Gastroesophageal sphincter (tissue), 4 donors: Measurements from ENCODE around the gene ANKRD36. TPM values are rescaled to one million over a fixed set of nuclear protein-coding genes. Genes with fewer than 3 reads are reported as not detected.
"Not testable (repeated sequence)": the region's sequence is repeated elsewhere in the genome, so short reads cannot be mapped to it uniquely, and the experiment has no call there.

Experiments
- ATAC-seq: fragments of 150-250 bp; one replicate; pipeline ENCODE4 v1.9.1; 2016; ENCODE audit warnings: mild to moderate bottlenecking, moderate library complexity
- H3K27ac ChIP-seq, 4 donors: fragments of 200-600 bp; sonication (generic) in 3 of 4; 1 replicate in 3 of 4; 2 replicates in 1 of 4; pipeline ENCODE4 v1.5.1; 2016 to 2019
- H3K27me3 ChIP-seq: fragments of 200-600 bp; sonication (generic); one replicate; pipeline ENCODE4 v1.5.1; 2019
- H3K36me3 ChIP-seq, 2 donors: fragments of 200-600 bp; sonication (generic); one replicate each; pipeline ENCODE4 v1.5.1; 2019; ENCODE audit warnings: control low read depth in 1 of 2
- H3K4me1 ChIP-seq, 3 donors: fragments of 200-600 bp; sonication (generic); 1 replicate in 2 of 3; 2 replicates in 1 of 3; pipeline ENCODE4 v1.5.1; 2016 to 2019; ENCODE audit warnings: control low read depth in 2 of 3
- H3K4me3 ChIP-seq, 2 donors: fragments of 200-600 bp; sonication (generic); one replicate each; pipeline ENCODE4 v1.5.1; 2019; ENCODE audit warnings: mild to moderate bottlenecking in 1 of 2, moderate library complexity in 1 of 2
- H3K9me3 ChIP-seq, 3 donors: fragments of 200-600 bp; sonication (generic); one replicate each; pipeline ENCODE4 v1.5.1; 2017 to 2019; ENCODE audit warnings: control low read depth in 2 of 3
- EP300 ChIP-seq: sonication (generic); formaldehyde crosslinking; IDR thresholded peaks from one replicate; pipeline ENCODE4 v1.6.1; 2017; ENCODE audit warnings: antibody characterized with exemption, mild to moderate bottlenecking
- POLR2A ChIP-seq, 2 donors: fragments of 450-650 bp; IDR thresholded peaks; one replicate each; pipeline ENCODE4 v1.6.1; 2017; ENCODE audit warnings: antibody characterized with exemption in 2 of 2, mild to moderate bottlenecking in 2 of 2, moderate library complexity in 1 of 2
- POLR2AphosphoS5 ChIP-seq: sonication (generic); formaldehyde crosslinking; IDR thresholded peaks from one replicate; pipeline ENCODE4 v1.6.1; 2017; ENCODE audit warnings: antibody characterized with exemption
- WGBS, 2 donors: methylation state at CpG; one replicate each; pipeline ENCODE4 v1.1.5; 2018; ENCODE audit warnings: low coverage in 1 of 2; 5-methylcytosine and 5-hydroxymethylcytosine counted together
- total RNA-seq, 4 donors: library from RNA; depleted of rRNA; stranded (reverse); fragments of >200 nt; gene quantifications; one replicate each; pipeline ENCODE4 v1.1.0, GENCODE V29; 2016
- TF ChIP-seq, protein P1 (sequence below), 4 experiments: fragments of 200-600 bp in 2 of 4; fragments of 450-650 bp in 2 of 4; sonication (generic) in 1 of 4; IDR thresholded peaks; one replicate each; pipeline ENCODE4 v1.5.1; 2017 to 2019; ENCODE audit warnings: antibody characterized with exemption in 4 of 4, mild to moderate bottlenecking in 2 of 4, moderate library complexity in 2 of 4

Gene ANKRD36
- total RNA-seq, 4 donors from 2014 or later: 7.6 to 65.4 (median 24.8) TPM

DNA sequence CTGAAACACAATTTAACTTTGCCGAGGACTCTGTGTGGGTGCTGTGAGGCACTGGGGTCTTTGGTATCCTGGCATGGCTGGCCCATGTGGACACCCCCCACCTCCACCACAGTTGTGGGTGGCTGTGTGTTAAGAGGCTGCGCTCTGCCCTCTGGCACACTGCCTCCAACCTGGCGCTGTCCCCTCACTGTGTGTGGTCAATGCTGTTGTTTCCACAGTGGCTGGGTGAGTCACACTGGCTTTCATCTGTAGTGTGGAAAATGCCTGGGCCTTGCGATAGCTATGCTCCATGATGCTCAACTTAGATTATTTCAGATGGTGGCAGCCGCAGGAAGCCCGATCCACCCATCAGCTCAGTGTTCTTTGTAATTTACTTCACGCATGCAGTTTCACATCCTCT is 27.9 kb upstream of the ANKRD36 start:
- H3K27me3 ChIP-seq, H3K9me3 ChIP-seq, H3K27ac ChIP-seq, ATAC-seq, H3K4me1 ChIP-seq, H3K4me3 ChIP-seq: not testable (repeated sequence)
- peaks cover 0 to 15% of the 10 kb centered on the region in 2 donors for H3K36me3 ChIP-seq
- 83 to 100% methylated on average over 1 of the region's 7 CpGs for WGBS, 2 donors

DNA sequence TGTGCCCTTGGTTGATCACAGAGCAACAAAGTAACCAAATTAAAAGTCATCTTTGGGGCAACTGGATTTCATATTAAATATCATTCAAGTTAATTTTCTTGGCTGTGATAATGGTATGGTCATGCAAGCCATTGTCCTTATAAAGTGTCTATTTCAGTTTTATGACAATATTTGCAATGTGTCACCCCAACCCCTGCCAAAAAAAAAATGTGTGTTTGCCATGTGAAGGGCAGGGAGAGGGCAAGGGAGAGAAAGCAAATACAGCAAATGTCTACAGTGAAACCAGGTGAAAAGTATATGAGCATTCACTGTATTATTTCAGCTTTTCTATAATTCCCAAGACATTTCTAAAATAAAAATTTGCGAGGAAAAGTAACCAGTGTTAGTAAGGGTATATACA is 24.2 kb upstream of the ANKRD36 start:
- 86% methylated on average over 1 of the region's 1 CpG; no CpG with 5 or more reads in 1 of the 2 donors for WGBS, 2 donors
- not testable (repeated sequence) for H3K4me3 ChIP-seq, H3K9me3 ChIP-seq, H3K4me1 ChIP-seq, H3K27me3 ChIP-seq, ATAC-seq, H3K27ac ChIP-seq
- peaks cover 0 to 26% of the 10 kb centered on the region in 2 donors for H3K36me3 ChIP-seq

DNA sequence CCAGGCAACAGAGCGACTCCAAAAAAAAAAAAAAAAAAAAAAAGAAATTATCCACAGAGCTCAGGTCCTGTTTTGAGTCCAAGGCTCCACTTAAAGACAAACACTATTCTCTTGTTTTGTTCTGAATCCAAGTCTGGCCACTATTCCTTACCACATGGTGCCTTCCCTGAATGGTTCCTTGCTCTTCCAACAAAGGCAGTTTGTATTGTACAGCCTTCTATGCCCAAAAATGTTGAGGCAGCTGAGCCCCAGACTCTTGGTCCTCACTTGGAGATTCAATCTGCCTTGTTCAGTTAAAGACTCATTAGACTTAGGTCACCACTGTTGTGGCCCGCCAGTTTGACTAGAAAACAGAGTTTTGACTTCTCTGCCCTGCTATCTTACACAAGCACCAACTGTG is 20.0 kb upstream of the ANKRD36 start:
- H3K36me3 ChIP-seq: peaks cover 0 to 19% of the 10 kb centered on the region in 2 donors
- 83% methylated on average over 2 of the region's 2 CpGs; no CpG with 5 or more reads in 1 of the 2 donors for WGBS, 2 donors
- not testable (repeated sequence) for ATAC-seq, H3K27me3 ChIP-seq, H3K9me3 ChIP-seq, H3K27ac ChIP-seq, H3K4me3 ChIP-seq
- H3K4me1 ChIP-seq: peaks cover 0 to 15% (median 8%) of the 10 kb centered on the region in 3 donors

DNA sequence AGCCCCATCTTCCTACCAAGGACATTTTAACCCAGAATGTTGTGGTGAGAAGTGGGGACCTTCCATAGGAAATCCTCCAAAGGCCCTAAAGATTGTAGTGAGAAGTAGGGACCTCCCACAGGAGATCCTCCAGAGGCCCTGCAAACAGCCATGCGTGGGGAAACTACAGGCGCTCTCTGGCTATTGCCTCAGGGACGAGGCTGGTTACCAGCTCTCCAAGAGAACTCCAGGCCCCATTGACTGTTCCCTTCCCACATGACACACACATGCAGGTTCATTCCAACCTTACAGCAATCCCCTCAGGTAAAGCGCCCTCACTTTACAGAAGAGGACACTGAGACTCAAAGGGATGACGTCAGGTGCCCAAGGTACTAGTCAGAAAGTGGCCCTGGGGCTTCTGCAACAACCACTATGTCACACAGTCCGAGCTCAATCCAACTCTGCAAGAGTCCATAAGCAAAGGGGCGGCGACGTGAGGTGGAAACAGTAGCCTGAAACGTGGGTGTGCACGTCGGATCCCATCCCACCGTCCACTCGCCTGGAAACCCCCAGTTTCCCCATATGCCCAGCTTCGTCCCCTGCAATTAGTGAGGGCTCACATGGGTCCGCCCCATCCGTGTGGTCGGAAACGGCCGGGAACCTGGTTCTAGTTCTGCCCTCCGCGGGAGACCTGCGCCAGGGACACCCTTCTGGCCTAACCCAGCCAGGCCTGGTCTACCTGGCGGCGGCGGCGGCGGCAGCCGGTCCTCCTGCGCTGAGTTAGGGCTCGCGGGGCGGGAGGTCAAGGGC is 18.8 kb upstream of the ANKRD36 start:
- not testable (repeated sequence) for H3K27me3 ChIP-seq, H3K9me3 ChIP-seq
- ATAC-seq: peak; percentile 4
- peak overlapping the region; percentile 33 to 51 for H3K4me3 ChIP-seq
- H3K4me1 ChIP-seq: peaks cover 0 to 15% (median 8%) of the 10 kb centered on the region in 3 donors
- WGBS, 2 donors: no CpG with 5 or more reads among the region's 33 CpGs
- H3K36me3 ChIP-seq: peaks cover 0 to 11% of the 10 kb centered on the region in 2 donors
- H3K27ac ChIP-seq: peak overlapping the region in 3 of 4 donors; percentile 69 to 81 (median 80)

DNA sequence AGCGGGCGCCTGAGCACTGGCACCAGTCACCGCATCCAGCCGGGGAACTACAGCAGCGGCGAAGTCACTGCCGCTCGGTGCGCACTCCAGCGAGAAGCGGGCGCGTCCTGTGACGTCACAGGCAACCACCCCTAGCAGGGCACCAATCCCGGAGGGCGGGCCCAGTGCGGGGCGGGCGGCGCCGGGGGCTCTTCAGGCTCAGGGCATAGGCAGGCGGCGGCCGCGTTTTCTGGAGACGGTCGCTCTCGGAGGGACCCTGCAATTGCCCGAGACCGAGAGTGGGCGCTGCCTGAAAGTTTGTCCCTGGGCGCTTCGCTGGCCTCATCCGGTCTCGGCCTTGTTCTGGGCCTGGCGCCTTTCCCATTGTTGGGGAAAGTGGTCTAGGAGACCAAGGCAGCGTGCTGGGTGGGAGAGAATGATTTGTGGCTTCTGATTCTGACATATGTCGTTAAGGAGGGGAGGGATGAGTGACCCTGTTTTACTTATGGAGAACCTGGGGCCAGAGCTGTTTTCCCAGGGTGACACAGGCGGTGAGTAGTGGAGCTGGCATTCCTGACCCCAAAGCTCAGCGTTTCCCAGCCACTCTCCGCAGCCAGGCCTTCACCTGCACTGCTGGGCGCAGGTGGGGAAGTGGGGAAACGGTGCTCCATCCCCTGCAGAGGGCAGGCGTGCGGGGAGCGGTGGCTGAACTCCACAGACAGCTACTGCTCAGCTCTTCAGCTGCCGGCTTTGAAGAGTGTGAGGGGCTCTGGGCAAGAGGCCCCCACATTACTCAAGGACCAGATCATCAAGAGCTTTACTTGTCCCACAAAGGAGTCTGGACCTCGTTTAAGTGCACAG is 18.0 kb upstream of the ANKRD36 start, which contains the start of gene FAHD2B:
Gene FAHD2B (minus strand): TSS at position 111 of the 840 bp plus-strand sequence. CDS start 3,176 bp downstream, outside the sequence.
- Histone ChIP-seq H3K36me3 (peaks cover 0 to 11% of the 10 kb centered on the region in 2 donors), H3K4me3 (peak within 1 kb of the TSS; percentile 33 to 51), H3K4me1 (peaks cover 0 to 15% (median 8%) of the 10 kb centered on the region in 3 donors), H3K27ac (peak within 1 kb of the TSS; percentile 51 to 81 (median 74))
- H3K9me3 ChIP-seq, H3K27me3 ChIP-seq: not testable (repeated sequence)
- 0% methylated on average over 1 of the region's 48 CpGs; no CpG with 5 or more reads in 1 of the 2 donors for WGBS, 2 donors
- ATAC-seq: peak; percentile 96

DNA sequence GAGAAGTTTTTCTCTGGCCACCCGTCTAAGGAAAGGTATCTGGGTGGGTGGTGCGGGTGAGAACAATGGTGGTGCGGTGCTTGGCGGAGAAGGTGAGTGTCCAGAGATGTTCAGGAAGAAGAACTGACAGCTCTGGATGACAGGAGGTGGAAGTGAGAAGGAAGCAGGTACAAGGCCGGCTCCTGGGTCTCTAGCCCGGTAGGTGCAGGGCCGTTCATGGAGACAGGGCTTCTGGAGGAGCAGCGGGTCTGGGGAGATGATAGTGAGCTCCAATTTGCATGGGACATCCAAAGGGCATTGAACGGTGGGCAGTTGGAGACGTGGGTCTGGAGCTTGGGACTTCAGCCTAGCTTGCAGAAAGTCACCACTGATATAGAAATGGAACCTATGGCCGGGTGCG is 17.3 kb upstream of the ANKRD36 start:
- no peak for TF ChIP-seq POLR2A (IDR thresholded peaks at IDR 0.05)
- TF ChIP-seq EP300: no peak
- no peak for TF ChIP-seq POLR2AphosphoS5
- TF ChIP-seq, protein P1, sequence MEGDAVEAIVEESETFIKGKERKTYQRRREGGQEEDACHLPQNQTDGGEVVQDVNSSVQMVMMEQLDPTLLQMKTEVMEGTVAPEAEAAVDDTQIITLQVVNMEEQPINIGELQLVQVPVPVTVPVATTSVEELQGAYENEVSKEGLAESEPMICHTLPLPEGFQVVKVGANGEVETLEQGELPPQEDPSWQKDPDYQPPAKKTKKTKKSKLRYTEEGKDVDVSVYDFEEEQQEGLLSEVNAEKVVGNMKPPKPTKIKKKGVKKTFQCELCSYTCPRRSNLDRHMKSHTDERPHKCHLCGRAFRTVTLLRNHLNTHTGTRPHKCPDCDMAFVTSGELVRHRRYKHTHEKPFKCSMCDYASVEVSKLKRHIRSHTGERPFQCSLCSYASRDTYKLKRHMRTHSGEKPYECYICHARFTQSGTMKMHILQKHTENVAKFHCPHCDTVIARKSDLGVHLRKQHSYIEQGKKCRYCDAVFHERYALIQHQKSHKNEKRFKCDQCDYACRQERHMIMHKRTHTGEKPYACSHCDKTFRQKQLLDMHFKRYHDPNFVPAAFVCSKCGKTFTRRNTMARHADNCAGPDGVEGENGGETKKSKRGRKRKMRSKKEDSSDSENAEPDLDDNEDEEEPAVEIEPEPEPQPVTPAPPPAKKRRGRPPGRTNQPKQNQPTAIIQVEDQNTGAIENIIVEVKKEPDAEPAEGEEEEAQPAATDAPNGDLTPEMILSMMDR (IDR thresholded peaks at IDR 0.05): no peak
- Histone ChIP-seq H3K4me3 (peak overlapping the region in 1 of 2 donors; percentile 51), H3K27ac (peak overlapping the region; percentile 51 to 81 (median 74)), H3K36me3 (peaks cover 0 to 6% of the 10 kb centered on the region in 2 donors), H3K4me1 (peaks cover 0 to 15% (median 8%) of the 10 kb centered on the region in 3 donors), H3K9me3 (no peaks in the 10 kb centered on the region), H3K27me3 (no peaks in the 10 kb centered on the region)
- no peak for ATAC-seq
- 81 to 86% methylated on average over 8 of the region's 12 CpGs for WGBS, 2 donors

DNA sequence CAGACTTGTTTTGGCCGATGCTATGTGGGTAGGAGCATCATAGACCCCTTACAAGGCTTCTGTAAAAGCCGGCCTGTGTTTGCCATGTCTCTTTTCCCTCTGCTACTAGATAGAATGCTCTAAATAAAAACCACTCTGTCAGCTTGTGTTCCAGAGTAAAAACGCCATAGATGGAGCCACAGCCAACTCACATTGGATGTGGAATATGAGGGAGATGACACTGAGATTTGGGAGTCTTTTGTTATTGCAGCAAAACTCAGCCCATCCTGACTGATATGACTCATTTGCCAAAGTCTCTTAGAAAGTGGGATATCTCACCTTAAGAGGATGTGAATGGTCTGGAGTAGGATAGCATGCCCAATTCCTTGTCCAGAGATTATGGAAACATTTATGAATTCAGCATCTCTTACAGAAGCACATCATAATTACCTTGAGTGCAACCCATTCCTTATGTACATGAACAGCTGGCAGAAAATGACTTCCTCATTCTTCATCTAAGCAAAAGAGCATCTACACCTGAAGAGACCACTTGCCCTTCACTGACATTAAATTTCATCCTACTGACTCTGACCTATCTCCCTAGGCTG is 14.1 kb upstream of the ANKRD36 start:
- H3K4me1 ChIP-seq: peaks cover 0 to 11% (median 8%) of the 10 kb centered on the region in 3 donors
- H3K9me3 ChIP-seq, ATAC-seq, H3K27ac ChIP-seq, H3K4me3 ChIP-seq, H3K36me3 ChIP-seq, H3K27me3 ChIP-seq: not testable (repeated sequence)
- WGBS, 2 donors: 58 to 79% methylated on average over 2 of the region's 3 CpGs

DNA sequence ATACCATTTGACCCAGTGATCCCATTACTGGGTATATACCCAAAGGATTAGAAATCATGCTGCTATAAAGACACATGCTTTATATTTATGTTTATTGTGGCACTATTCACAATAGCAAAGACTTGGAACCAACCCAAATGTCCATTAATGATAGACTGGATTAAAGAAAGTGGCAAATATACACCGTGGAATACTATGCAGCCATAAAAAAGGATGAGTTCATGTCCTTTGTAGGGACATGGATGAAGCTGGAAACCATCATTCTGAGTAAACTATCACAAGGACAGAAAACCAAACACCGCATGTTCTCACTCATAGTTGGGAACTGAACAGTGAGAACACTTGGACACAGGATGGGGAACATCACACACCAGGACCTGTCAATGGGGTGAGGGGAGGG is 6.1 kb upstream of the ANKRD36 start:
- H3K36me3 ChIP-seq, H3K27ac ChIP-seq, H3K4me3 ChIP-seq, H3K4me1 ChIP-seq, H3K9me3 ChIP-seq, ATAC-seq: not testable (repeated sequence)
- 83 to 89% methylated on average over 1 to 2 of the region's 2 CpGs for WGBS, 2 donors
- peaks cover 14% of the 10 kb centered on the region for H3K27me3 ChIP-seq

DNA sequence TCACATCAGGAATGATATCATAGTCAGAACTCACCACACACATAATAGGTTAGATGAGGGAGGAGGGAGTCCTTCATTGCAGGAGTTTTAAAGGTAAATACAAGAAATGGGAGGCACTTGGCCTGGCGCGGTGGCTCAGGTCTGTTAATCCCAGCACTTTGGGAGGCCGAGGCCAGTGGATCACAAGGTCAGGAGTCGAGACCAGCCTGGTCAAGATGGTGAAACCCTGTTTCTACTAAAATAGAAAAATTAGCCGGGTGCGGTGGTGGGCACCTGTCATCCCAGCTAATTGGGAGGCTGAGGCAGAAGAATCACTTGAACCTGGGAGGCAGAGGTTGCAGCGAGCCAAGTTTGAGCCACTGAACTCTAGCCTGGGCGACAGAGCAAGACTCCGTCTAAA is 1.7 kb upstream of the ANKRD36 start:
- H3K27me3 ChIP-seq, ATAC-seq, H3K9me3 ChIP-seq, H3K4me3 ChIP-seq, H3K27ac ChIP-seq, H3K36me3 ChIP-seq, H3K4me1 ChIP-seq: not testable (repeated sequence)
- WGBS, 2 donors: 82 to 100% methylated on average over 3 to 6 of the region's 9 CpGs
